Suppressor macrophage (primary cell): ENCODE results near the gene GRID2.

Experiments
- DNase-seq, 4 experiments: peaks; one replicate each; pipeline ENCODE4 v3.0.0-alpha.2; 2020 to 2022

GRID2 gene

GRCh38 chr4:93718233-93718632 lies 1414.5 kb downstream of the GRID2 start:
- DNase-seq, result no peak

- peak in 3 of 4 experiments; percentile 5 to 46 (median 33) for DNase-seq
Observed at GRCh38 chr4:93719552-93719951, 1415.8 kb downstream of the GRID2 start.

GRCh38 chr4:93722446-93722845 lies 1418.7 kb downstream of the GRID2 start:
- DNase-seq, result no peak

GRCh38 chr4:93730251-93730650 lies 1426.5 kb downstream of the GRID2 start:
- DNase-seq, result no peak

- no peak for DNase-seq
Observed at GRCh38 chr4:93730760-93731159, 1427.0 kb downstream of the GRID2 start.

GRCh38 chr4:93731456-93731855 lies 1427.7 kb downstream of the GRID2 start:
- peak; percentile 11 to 58 (median 56) for DNase-seq

- DNase-seq, result no peak
Observed at GRCh38 chr4:93732509-93732908, 1428.7 kb downstream of the GRID2 start.

- DNase-seq, result no peak
Observed at GRCh38 chr4:93740890-93741289, 1437.1 kb downstream of the GRID2 start.

GRCh38 chr4:93743022-93743421 lies 1439.3 kb downstream of the GRID2 start:
- DNase-seq, result peak in 3 of 4 experiments; percentile 33 to 61 (median 53)

GRCh38 chr4:93743635-93744034 lies 1439.9 kb downstream of the GRID2 start:
- DNase-seq, result no peak

GRCh38 chr4:93744961-93745360 lies 1441.2 kb downstream of the GRID2 start:
- DNase-seq, result no peak

GRCh38 chr4:93746031-93746430 lies 1442.3 kb downstream of the GRID2 start:
- no peak for DNase-seq

- DNase-seq, result no peak
Observed at GRCh38 chr4:93747220-93747619, 1443.5 kb downstream of the GRID2 start.

GRCh38 chr4:93748373-93749291 lies 1444.9 kb downstream of the GRID2 start:
- peak in 1 of 4 experiments; percentile 60 for DNase-seq

- DNase-seq, result peak; percentile 20 to 69 (median 46)
Observed at GRCh38 chr4:93749292-93749761, 1445.6 kb downstream of the GRID2 start.

- no peak for DNase-seq
Observed at GRCh38 chr4:93751411-93751810, 1447.6 kb downstream of the GRID2 start.

GRCh38 chr4:93756101-93756500 lies 1452.3 kb downstream of the GRID2 start:
- DNase-seq, result peak; percentile 16 to 49 (median 26)

GRCh38 chr4:93759506-93759905 lies 1455.7 kb downstream of the GRID2 start:
- peak; percentile 62 to 94 (median 75) for DNase-seq

- no peak for DNase-seq
Observed at GRCh38 chr4:93760284-93760683, 1456.5 kb downstream of the GRID2 start.

GRCh38 chr4:93761286-93761685 lies 1457.5 kb downstream of the GRID2 start:
- DNase-seq, result no peak

GRCh38 chr4:93764639-93765246 lies 1461.0 kb downstream of the GRID2 start:
- DNase-seq, result peak; percentile 61 to 79 (median 72)

- no peak for DNase-seq
Observed at GRCh38 chr4:93767917-93768316, 1464.2 kb downstream of the GRID2 start.

GRCh38 chr4:93770201-93770600 lies 1466.4 kb downstream of the GRID2 start:
- no peak for DNase-seq
